Testis (tissue), 3 donors: ENCODE results near the gene GRIK1. TPM values are rescaled to one million over a fixed set of nuclear protein-coding genes. Genes with fewer than 3 reads are reported as not detected.

Experiments
- DNase-seq: peaks from one replicate; pipeline ENCODE4 v3.0.0-alpha.2; 2019
- H3K27ac ChIP-seq, 2 donors: fragments of 200-600 bp; sonication (generic); one replicate each; pipeline ENCODE4 v1.5.1; 2019
- H3K27me3 ChIP-seq: fragments of 200-600 bp; sonication (generic); one replicate; pipeline ENCODE4 v1.5.1; 2019
- H3K36me3 ChIP-seq: fragments of 200-600 bp; sonication (generic); one replicate; pipeline ENCODE4 v1.5.1; 2017; ENCODE audit warnings: low read depth; ENCODE audit errors: missing control alignments
- H3K4me1 ChIP-seq: fragments of 200-600 bp; sonication (generic); one replicate; pipeline ENCODE4 v1.5.1; 2019
- H3K4me3 ChIP-seq, 2 donors: fragments of 200-600 bp; sonication (generic); one replicate each; pipeline ENCODE4 v1.5.1; 2017 to 2019
- H3K9me3 ChIP-seq: fragments of 200-600 bp; sonication (generic); one replicate; pipeline ENCODE4 v1.5.1; 2017
- POLR2A ChIP-seq: fragments of 450-650 bp; IDR thresholded peaks from one replicate; pipeline ENCODE4 v1.6.1; 2017; ENCODE audit warnings: antibody characterized with exemption, mild to moderate bottlenecking, moderate library complexity
- WGBS, 2 donors: methylation state at CpG; one replicate each; pipeline ENCODE4 v1.1.5; 2018; 5-methylcytosine and 5-hydroxymethylcytosine counted together
- intact Hi-C: fragments of 100-400 bp; cut with DNase I; formaldehyde crosslinking; loops from one replicate; pipeline ENCODE4 v1.15.1; 2023; ENCODE audit warnings: low total_unique reads
- polyA plus RNA-seq: library from polyadenylated mRNA; stranded (reverse); fragments of 350-450 nt; fragmentation: Illumina TruSeq; extraction: RNeasy Lipid Tissue Mini Kit (QIAGEN cat#74804); gene quantifications from one replicate; pipeline ENCODE4 v1.2.3, GENCODE V29; 2014; ENCODE audit warnings: low read depth, low replicate concordance; ENCODE audit not compliant: insufficient read depth
- total RNA-seq, 2 donors: library from RNA; depleted of rRNA; stranded (reverse); fragments of >200 nt; gene quantifications; one replicate each; pipeline ENCODE4 v1.2.3, GENCODE V29; 2016
- TF ChIP-seq, protein P1 (sequence below), 3 experiments: fragments of 450-650 bp in 2 of 3; fragments of 200-600 bp in 1 of 3; sonication (generic) in 1 of 3; IDR thresholded peaks; one replicate each; pipeline ENCODE4 v1.5.1; 2016 to 2019; ENCODE audit warnings: antibody characterized with exemption in 3 of 3, mild to moderate bottlenecking in 2 of 3, moderate library complexity in 1 of 3

The GRIK1 gene
- total and polyA plus RNA-seq, 3 donors from 2014 or later = 0.08 to 0.25 (median 0.20) TPM

DNA sequence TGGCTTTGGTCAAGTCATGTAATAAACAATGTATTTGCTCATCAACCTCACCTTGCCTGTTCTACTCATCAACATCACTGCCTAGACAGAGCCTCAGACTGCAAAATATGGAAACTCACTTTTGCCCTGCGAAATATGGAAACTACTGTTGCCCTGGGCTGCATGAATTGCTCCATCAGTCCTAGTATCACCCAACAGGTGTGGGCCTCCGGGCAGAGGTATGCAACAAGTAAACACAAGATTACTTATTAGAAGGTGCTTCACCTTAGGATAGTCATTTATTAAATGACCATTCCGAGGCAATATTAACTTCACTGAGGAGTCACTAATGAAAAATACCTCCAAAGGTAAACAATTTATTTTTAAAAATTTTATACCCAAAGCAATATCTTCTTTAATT is 354.3 kb downstream of the GRIK1 start:
- no peak overlapping the region for H3K4me3 ChIP-seq
- no peaks in the 10 kb centered on the region for H3K9me3 ChIP-seq
- WGBS, 2 donors = 95 to 96% methylated on average over 3 of the region's 3 CpGs
- no peaks in the 10 kb centered on the region for H3K4me1 ChIP-seq
- no peaks in the 10 kb centered on the region for H3K27me3 ChIP-seq
- TF ChIP-seq POLR2A = no peak
- TF ChIP-seq, protein P1, sequence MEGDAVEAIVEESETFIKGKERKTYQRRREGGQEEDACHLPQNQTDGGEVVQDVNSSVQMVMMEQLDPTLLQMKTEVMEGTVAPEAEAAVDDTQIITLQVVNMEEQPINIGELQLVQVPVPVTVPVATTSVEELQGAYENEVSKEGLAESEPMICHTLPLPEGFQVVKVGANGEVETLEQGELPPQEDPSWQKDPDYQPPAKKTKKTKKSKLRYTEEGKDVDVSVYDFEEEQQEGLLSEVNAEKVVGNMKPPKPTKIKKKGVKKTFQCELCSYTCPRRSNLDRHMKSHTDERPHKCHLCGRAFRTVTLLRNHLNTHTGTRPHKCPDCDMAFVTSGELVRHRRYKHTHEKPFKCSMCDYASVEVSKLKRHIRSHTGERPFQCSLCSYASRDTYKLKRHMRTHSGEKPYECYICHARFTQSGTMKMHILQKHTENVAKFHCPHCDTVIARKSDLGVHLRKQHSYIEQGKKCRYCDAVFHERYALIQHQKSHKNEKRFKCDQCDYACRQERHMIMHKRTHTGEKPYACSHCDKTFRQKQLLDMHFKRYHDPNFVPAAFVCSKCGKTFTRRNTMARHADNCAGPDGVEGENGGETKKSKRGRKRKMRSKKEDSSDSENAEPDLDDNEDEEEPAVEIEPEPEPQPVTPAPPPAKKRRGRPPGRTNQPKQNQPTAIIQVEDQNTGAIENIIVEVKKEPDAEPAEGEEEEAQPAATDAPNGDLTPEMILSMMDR (IDR thresholded peaks at IDR 0.05) = no peak
- H3K27ac ChIP-seq = no peak overlapping the region
- DNase-seq = no peak
- intact Hi-C loops = no loop called here
- H3K36me3 ChIP-seq = no peaks in the 10 kb centered on the region

DNA sequence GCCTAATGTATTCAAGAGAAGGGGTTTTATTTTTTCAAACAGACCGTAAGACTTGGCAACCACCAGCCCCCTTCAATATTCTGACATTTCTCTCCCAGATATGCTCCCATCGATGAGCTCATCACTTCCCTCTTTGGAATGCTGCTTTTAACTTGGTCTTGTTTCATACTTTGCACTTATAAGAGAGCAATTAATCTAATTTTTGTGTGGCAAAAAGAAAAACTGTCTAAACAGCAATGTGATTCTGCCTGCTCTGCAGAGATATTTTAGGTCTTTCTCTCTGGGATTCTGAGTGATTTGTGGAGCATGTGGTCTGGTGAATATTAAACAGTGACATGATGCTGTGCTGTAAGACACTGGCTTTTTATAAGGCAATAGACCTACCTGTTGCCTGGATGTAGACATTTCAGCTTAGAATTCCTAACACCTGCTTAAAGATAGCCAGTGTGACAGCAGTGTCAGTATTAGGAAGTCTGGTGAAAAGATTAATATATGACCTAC is 356.3 kb downstream of the GRIK1 start:
- intact Hi-C loops = no loop called here
- Histone ChIP-seq H3K27me3 (no peaks in the 10 kb centered on the region), H3K9me3 (no peaks in the 10 kb centered on the region), H3K4me3 (no peak overlapping the region), H3K27ac (no peak overlapping the region), H3K36me3 (no peaks in the 10 kb centered on the region), H3K4me1 (no peaks in the 10 kb centered on the region)
- no peak for DNase-seq
- WGBS, 2 donors = 68 to 76% methylated on average over 2 of the region's 2 CpGs
- TF ChIP-seq, protein P1 (IDR thresholded peaks at IDR 0.05) = no peak

GRCh38 chr21:29582855-29583254 is 356.9 kb downstream of the GRIK1 start:
- no peak for DNase-seq
- Histone ChIP-seq H3K4me3 (no peak overlapping the region), H3K27me3 (no peaks in the 10 kb centered on the region), H3K27ac (no peak overlapping the region), H3K4me1 (no peaks in the 10 kb centered on the region), H3K36me3 (no peaks in the 10 kb centered on the region), H3K9me3 (no peaks in the 10 kb centered on the region)
- TF ChIP-seq, protein P1 (IDR thresholded peaks at IDR 0.05) = no peak
- no peak for TF ChIP-seq POLR2A
- intact Hi-C loops = no loop called here
- 65 to 86% methylated on average over 5 of the region's 5 CpGs for WGBS, 2 donors

DNA sequence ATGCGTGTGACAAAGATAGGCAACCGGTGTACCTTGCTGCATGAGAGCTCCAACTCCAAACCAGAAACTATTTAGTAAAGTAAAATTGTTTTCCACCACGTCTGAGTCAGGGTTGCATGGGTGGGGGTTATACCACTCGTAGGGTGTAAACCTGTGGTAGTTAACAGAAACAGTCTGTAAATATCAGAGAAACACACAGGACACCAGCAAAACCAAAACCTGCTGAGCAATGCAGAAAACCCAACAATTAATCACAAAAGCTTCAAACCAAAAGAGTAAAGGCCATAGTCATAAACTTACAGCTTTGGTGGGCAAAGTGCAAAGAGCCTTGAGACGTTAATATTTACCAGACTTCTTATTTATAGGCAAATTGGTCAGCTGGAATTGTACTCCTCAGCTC is 358.4 kb downstream of the GRIK1 start:
- DNase-seq = no peak
- no peak for TF ChIP-seq POLR2A
- TF ChIP-seq, protein P1 (IDR thresholded peaks at IDR 0.05) = no peak
- Histone ChIP-seq H3K27me3 (no peaks in the 10 kb centered on the region), H3K9me3 (no peaks in the 10 kb centered on the region), H3K36me3 (no peaks in the 10 kb centered on the region), H3K4me3 (no peak overlapping the region), H3K4me1 (no peaks in the 10 kb centered on the region), H3K27ac (no peak overlapping the region)
- intact Hi-C loops = no loop called here
- 84 to 88% methylated on average over 5 of the region's 5 CpGs for WGBS, 2 donors

GRCh38 chr21:29580732-29581285 is 359.0 kb downstream of the GRIK1 start:
- Histone ChIP-seq H3K4me1 (no peaks in the 10 kb centered on the region), H3K27ac (no peak overlapping the region), H3K4me3 (no peak overlapping the region), H3K27me3 (no peaks in the 10 kb centered on the region), H3K36me3 (no peaks in the 10 kb centered on the region), H3K9me3 (no peaks in the 10 kb centered on the region)
- DNase-seq = no peak
- 80 to 83% methylated on average over 5 of the region's 5 CpGs for WGBS, 2 donors
- TF ChIP-seq, protein P1 (IDR thresholded peaks at IDR 0.05) = no peak
- TF ChIP-seq POLR2A = no peak
- intact Hi-C loops = no loop called here
